Osteoblast (primary cell): ENCODE results near the gene PCSK5. TPM values are rescaled to one million over a fixed set of nuclear protein-coding genes. Genes with fewer than 3 reads are reported as not detected.

Experiments
- DNase-seq: peaks from one replicate; pipeline ENCODE4 v3.0.0; 2011; ENCODE audit warnings: low spot score, mixed read lengths; ENCODE audit not compliant: insufficient read length; ENCODE audit errors: missing footprints
- H2AFZ ChIP-seq: 2 replicates; pipeline ENCODE4 v1.6.0; 2011; ENCODE audit warnings: mild to moderate bottlenecking, low read length
- H3K27ac ChIP-seq: 2 replicates; pipeline ENCODE4 v1.5.1; 2011; ENCODE audit warnings: mild to moderate bottlenecking, low read depth, low read length, moderate library complexity
- H3K27me3 ChIP-seq: 2 replicates; pipeline ENCODE4 v1.6.0; 2012; ENCODE audit warnings: mild to moderate bottlenecking, control low read depth, inconsistent platforms, low read length, moderate library complexity; ENCODE audit not compliant: insufficient read depth
- H3K36me3 ChIP-seq: 2 replicates; pipeline ENCODE4 v1.5.1; 2011; ENCODE audit warnings: mild to moderate bottlenecking, low read length, control low read depth, moderate library complexity; ENCODE audit not compliant: insufficient read depth
- H3K4me1 ChIP-seq: 2 replicates; pipeline ENCODE4 v1.5.1; 2011; ENCODE audit warnings: mild to moderate bottlenecking, low read length, control low read depth, moderate library complexity; ENCODE audit not compliant: insufficient read depth
- H3K4me2 ChIP-seq: 2 replicates; pipeline ENCODE4 v1.6.0; 2011; ENCODE audit warnings: mild to moderate bottlenecking, low read length; ENCODE audit not compliant: insufficient read depth
- H3K4me3 ChIP-seq: fragments of 200-600 bp; sonication (generic); 3 replicates; pipeline ENCODE4 v1.5.1; 2012; ENCODE audit warnings: mild to moderate bottlenecking, low read length, inconsistent platforms; ENCODE audit not compliant: insufficient read depth
- H3K79me2 ChIP-seq: 2 replicates; pipeline ENCODE4 v1.6.0; 2012; ENCODE audit warnings: mild to moderate bottlenecking, low read length, control low read depth, inconsistent platforms; ENCODE audit not compliant: insufficient read depth
- H3K9me3 ChIP-seq: 2 replicates; pipeline ENCODE4 v1.5.1; 2011; ENCODE audit warnings: low read depth, low read length, control low read depth
- H4K20me1 ChIP-seq: 2 replicates; pipeline ENCODE4 v1.6.0; 2012; ENCODE audit warnings: mild to moderate bottlenecking, low read length, control low read depth; ENCODE audit not compliant: insufficient read depth
- CTCF ChIP-seq: IDR thresholded peaks from 2 replicates; pipeline ENCODE4 v1.5.1; 2011; ENCODE audit warnings: mild to moderate bottlenecking, low read depth, low read length, moderate library complexity; ENCODE audit errors: extremely low read depth
- total RNA-seq: library from RNA; depleted of rRNA; stranded (reverse); fragments of >200 nt; gene quantifications from 2 replicates; pipeline ENCODE4 v1.2.3, GENCODE V29; 2012

Gene PCSK5
- total RNA-seq, 1 donor: 14.5 TPM

- H3K4me2 ChIP-seq: no peak overlapping the region
Observed at GRCh38 chr9:75938946-75939345, 48.5 kb downstream of the PCSK5 start.

GRCh38 chr9:75939536-75940111 is 49.2 kb downstream of the PCSK5 start:
- Histone ChIP-seq H3K27me3 (no peaks in the 10 kb centered on the region), H4K20me1 (no peaks in the 10 kb centered on the region), H3K9me3 (no peaks in the 10 kb centered on the region), H3K36me3 (no peaks in the 10 kb centered on the region), H3K4me2 (no peak overlapping the region), H2AFZ (no peak overlapping the region), H3K79me2 (no peaks in the 10 kb centered on the region), H3K4me3 (no peak overlapping the region), H3K4me1 (no peaks in the 10 kb centered on the region), H3K27ac (no peak overlapping the region)
- no peak for TF ChIP-seq CTCF
- DNase-seq: no peak

More at GRCh38 chr9:75938946-75939345, 48.5 kb downstream of the PCSK5 start:
- Histone ChIP-seq H3K27ac (no peak overlapping the region), H2AFZ (no peak overlapping the region), H3K27me3 (no peaks in the 10 kb centered on the region), H4K20me1 (no peaks in the 10 kb centered on the region), H3K4me1 (no peaks in the 10 kb centered on the region), H3K79me2 (no peaks in the 10 kb centered on the region), H3K4me3 (no peak overlapping the region), H3K36me3 (no peaks in the 10 kb centered on the region), H3K9me3 (no peaks in the 10 kb centered on the region)
- DNase-seq: no peak
- no peak for TF ChIP-seq CTCF

- Histone ChIP-seq H3K27me3 (no peaks in the 10 kb centered on the region), H4K20me1 (no peaks in the 10 kb centered on the region), H3K36me3 (no peaks in the 10 kb centered on the region), H3K4me1 (no peaks in the 10 kb centered on the region), H3K9me3 (no peaks in the 10 kb centered on the region), H3K4me3 (no peak overlapping the region), H3K4me2 (no peak overlapping the region), H3K27ac (no peak overlapping the region), H3K79me2 (no peaks in the 10 kb centered on the region), H2AFZ (no peak overlapping the region)
- TF ChIP-seq CTCF: no peak
- DNase-seq: no peak
Observed at GRCh38 chr9:75941066-75941465, 50.6 kb downstream of the PCSK5 start.

- DNase-seq: no peak
- no peak overlapping the region for H3K27ac ChIP-seq
- H3K4me2 ChIP-seq: no peak overlapping the region
- H3K9me3 ChIP-seq: no peaks in the 10 kb centered on the region
- H2AFZ ChIP-seq: no peak overlapping the region
- no peaks in the 10 kb centered on the region for H3K4me1 ChIP-seq
- H4K20me1 ChIP-seq: no peaks in the 10 kb centered on the region
- no peaks in the 10 kb centered on the region for H3K36me3 ChIP-seq
- no peaks in the 10 kb centered on the region for H3K27me3 ChIP-seq
- H3K4me3 ChIP-seq: no peak overlapping the region
- TF ChIP-seq CTCF: no peak
- H3K79me2 ChIP-seq: no peaks in the 10 kb centered on the region
Observed at GRCh38 chr9:75941577-75942311, 51.3 kb downstream of the PCSK5 start.
